ENCODE data around the gene CERS6. TPM values are rescaled to one million over a fixed set of nuclear protein-coding genes. Genes with fewer than 3 reads are reported as not detected.

Gene CERS6
- total and polyA plus RNA-seq, 12 donors: 5.0 to 110 (median 29.6) TPM

- Histone ChIP-seq H3K27ac (no peak overlapping the region), H3K36me3 (replicated peaks in 1 of 2) (no peaks in the 10 kb centered on the region), H3K9me3 (replicated peaks in 1 of 3) (no peaks in the 10 kb centered on the region), H3K4me3 (no peak overlapping the region), H3K27me3 (no peaks in the 10 kb centered on the region), H3K4me1 (replicated peaks in 1 of 2) (no peaks in the 10 kb centered on the region)
- DNase-seq: no peak
- WGBS, 4 donors: 96 to 98% (median 97%) methylated on average over 2 of the region's 2 CpGs
- TF ChIP-seq CTCF (IDR thresholded peaks at IDR 0.05) (no peak), POLR2A (IDR thresholded peaks at IDR 0.05) (no peak)
- intact Hi-C loops (cut with DNase I): no loop called here
These were observed 146.3 kb downstream of the CERS6 start for GRCh38 chr2:168602379-168602778.

- no peaks in the 10 kb centered on the region for H3K4me1 ChIP-seq (replicated peaks in 1 of 2)
- intact Hi-C loops (cut with DNase I): no loop called here
These were observed 146.9 kb downstream of the CERS6 start for GRCh38 chr2:168602846-168603401.

GRCh38 chr2:168603439-168603961 lies 147.4 kb downstream of the CERS6 start:
- H3K27me3 ChIP-seq: no peaks in the 10 kb centered on the region

More at GRCh38 chr2:168602846-168603401, 146.9 kb downstream of the CERS6 start:
- H3K36me3 ChIP-seq (replicated peaks in 1 of 2): no peaks in the 10 kb centered on the region
- no peak overlapping the region for H3K27ac ChIP-seq
- DNase-seq: no peak
- TF ChIP-seq POLR2A (IDR thresholded peaks at IDR 0.05): no peak
- TF ChIP-seq CTCF (IDR thresholded peaks at IDR 0.05): no peak
- H3K4me3 ChIP-seq: no peak overlapping the region
- no peaks in the 10 kb centered on the region for H3K9me3 ChIP-seq (replicated peaks in 1 of 3)
- H3K27me3 ChIP-seq: no peaks in the 10 kb centered on the region

GRCh38 chr2:168604252-168604651 lies 148.2 kb downstream of the CERS6 start:
- intact Hi-C loops (cut with DNase I): no loop called here
- TF ChIP-seq POLR2A (IDR thresholded peaks at IDR 0.05) (no peak), CTCF (IDR thresholded peaks at IDR 0.05) (no peak)
- peak in 1 of 7 donors; percentile 5 for DNase-seq
- 80 to 95% (median 86%) methylated on average over 2 of the region's 2 CpGs for WGBS, 4 donors
- no peaks in the 10 kb centered on the region for H3K36me3 ChIP-seq (replicated peaks in 1 of 2)
- H3K4me1 ChIP-seq (replicated peaks in 1 of 2): no peaks in the 10 kb centered on the region
- no peak overlapping the region for H3K4me3 ChIP-seq
- H3K27ac ChIP-seq: no peak overlapping the region
- no peaks in the 10 kb centered on the region for H3K9me3 ChIP-seq (replicated peaks in 1 of 3)
- H3K27me3 ChIP-seq: no peaks in the 10 kb centered on the region

More at GRCh38 chr2:168603439-168603961, 147.4 kb downstream of the CERS6 start:
- 93 to 99% (median 96%) methylated on average over 4 of the region's 4 CpGs for WGBS, 4 donors
- Histone ChIP-seq H3K36me3 (replicated peaks in 1 of 2) (no peaks in the 10 kb centered on the region), H3K9me3 (replicated peaks in 1 of 3) (no peaks in the 10 kb centered on the region), H3K27ac (no peak overlapping the region), H3K4me1 (replicated peaks in 1 of 2) (no peaks in the 10 kb centered on the region), H3K4me3 (no peak overlapping the region)
- intact Hi-C loops (cut with DNase I): no loop called here
- no peak for TF ChIP-seq CTCF (IDR thresholded peaks at IDR 0.05)
- no peak for TF ChIP-seq POLR2A (IDR thresholded peaks at IDR 0.05)
- DNase-seq: no peak
